GM19193 (cell line): Measurements from ENCODE around the gene MYL5.

ENCODE experiments used
- POLR2A ChIP-seq: IDR thresholded peaks from 4 replicates; pipeline ENCODE4 v1.6.1; 2011; ENCODE audit not compliant: insufficient read depth, insufficient read length; ENCODE audit errors: extremely low read depth

MYL5 gene

GRCh38 chr4:720111-720860 is 45.9 kb downstream of the MYL5 start:
- no peak for TF ChIP-seq POLR2A

DNA sequence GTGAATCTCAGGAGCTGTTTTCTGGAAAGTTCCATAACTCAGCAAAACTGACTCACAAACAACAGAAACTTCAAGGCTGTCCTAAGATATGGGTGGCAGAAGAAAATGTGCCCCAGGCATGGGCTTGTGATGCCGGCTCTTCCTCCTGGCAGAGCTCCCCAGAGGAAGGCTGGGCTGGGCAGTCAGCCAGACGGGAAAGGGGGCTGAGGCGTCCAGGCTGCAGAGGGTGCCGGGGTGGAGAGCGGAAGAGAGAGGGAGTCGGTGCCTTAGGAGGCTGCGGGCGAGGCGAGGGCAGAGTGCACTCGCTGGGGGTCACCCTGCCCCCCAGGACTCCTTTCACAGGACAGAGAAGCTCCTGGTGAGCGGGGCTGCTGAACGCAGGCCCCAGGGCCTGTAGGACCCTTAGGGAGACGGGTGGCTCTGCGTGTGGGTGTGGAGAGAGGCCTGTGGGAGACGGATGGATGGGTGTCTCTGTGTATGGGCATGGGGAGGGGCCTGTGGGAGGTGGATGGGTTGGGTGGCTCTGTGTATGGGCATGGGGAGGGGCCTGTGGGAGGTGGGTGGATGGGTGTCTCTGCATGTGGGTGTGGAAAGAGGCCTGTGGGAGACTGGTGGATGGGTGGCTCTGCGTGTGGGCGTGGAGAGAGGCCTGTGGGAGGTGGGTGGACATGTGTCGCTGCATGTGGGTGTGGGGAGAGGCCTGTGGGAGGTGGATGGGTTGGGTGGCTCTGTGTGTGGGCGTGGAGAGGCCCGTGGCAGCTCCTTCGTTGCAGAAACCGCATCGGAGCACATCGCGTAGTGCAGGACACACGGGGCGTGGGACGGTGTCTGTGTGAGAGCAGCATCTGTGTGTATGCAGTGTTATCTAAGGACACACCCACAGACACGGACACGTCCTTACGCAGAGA is 47.2 kb downstream of the MYL5 start:
- no peak for TF ChIP-seq POLR2A

DNA sequence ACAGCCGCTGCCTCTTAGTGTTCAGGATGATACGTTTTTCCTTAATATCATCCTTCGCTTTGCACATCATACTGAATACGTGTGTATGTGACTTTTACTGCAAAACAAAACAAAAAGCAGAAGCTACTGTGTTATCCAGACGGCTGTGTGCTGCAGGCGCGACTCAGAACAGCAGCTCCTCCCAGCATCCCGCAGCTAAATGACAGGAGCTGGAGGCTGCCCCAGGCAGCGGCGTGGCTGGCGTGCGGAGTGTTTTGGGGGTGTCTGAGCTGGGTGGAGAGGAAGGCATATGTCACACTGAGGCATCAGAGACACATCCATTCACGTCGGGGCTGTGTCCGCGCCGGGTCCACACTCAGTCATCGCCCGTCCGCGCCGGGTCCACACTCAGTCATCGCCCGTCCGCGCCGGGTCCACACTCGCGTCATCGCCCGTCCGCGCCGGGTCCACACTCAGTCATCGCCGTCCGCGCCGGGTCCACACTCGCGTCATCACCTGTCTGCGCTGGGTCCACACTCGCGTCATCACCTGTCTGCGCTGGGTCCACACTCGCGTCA is 47.9 kb downstream of the MYL5 start:
- no peak for TF ChIP-seq POLR2A

- TF ChIP-seq POLR2A, result no peak
These were observed 48.6 kb downstream of the MYL5 start for GRCh38 chr4:722851-723360.

DNA sequence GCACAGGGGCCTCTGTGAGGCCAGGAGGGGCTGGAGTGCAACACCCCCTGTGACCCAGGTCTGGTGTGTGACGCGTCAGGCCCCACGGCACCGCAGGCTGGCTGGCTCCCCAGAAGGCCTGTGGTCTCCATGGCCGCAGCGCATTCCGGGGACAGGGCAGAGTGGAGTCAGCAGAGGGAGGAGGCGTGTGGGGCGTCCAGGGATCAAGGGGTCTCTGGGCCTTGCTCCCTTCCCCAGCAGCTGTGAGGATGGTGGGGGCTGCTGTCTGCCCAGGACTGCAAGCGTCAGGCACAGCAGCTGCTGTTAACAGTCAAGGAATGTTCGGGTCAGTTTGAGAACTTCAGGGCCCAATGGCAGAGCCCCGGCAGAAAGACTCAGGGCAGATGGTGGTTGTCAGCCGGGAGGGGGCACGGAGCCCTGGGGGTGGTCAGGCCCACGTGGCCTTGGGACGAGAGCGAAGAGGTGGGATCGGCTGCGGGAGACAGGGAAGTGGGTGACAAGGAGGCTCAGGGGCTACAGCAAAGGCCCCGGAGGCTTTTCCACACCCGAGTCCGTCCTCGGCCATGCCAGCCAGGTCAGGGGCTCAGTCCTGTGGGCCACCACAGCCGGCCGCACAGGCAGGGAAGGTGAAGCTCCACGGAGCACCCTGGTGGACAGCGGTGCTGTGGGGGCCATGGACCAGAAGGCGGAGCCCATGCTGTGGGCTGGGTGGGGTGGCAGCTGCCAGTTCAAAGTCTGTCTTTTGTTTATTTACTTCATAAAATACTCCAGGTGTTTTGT is 49.6 kb downstream of the MYL5 start:
- no peak for TF ChIP-seq POLR2A

DNA sequence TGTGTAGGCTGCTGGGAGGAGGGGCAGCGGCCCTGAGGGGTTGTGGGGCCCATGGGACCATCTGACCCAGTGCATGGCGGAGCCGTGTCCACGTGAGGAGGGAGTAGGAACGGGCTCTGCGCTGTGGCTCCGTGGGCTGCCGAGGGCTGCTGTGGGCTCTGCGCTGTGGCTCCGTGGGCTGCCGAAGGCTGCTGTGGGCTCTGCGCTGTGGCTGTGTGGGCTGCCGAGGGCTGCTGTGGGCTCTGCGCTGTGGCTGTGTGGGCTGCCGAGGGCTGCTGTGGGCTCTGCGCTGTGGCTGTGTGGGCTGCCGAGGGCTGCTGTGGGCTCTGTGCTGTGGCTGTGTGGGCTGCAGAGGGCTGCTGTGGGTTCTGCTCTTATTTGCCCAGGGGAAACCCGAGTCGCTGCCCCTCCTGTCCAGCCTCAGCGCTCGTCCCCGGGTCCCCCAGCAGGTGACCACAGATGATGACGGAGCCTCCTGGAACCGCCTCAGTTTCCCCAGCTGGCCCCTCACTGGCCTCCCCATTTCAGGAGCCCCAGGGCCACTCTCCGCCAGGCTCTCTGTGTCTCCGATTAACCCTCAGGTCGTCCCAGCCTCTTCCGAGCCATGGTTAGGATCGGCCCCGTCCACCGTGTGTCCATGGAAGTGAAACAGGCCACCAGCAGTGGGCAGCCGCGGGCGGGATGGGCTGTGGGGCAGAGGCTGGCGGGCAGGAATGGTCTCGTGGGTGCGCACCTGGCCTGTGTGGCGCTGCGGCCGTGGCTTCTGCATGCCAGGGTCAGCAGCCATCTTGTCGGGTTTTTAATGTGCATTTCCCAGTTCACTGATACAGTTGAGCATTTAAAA is 51.3 kb downstream of the MYL5 start:
- TF ChIP-seq POLR2A, result no peak

- no peak for TF ChIP-seq POLR2A
These were observed 52.0 kb downstream of the MYL5 start for GRCh38 chr4:726235-726787.

DNA sequence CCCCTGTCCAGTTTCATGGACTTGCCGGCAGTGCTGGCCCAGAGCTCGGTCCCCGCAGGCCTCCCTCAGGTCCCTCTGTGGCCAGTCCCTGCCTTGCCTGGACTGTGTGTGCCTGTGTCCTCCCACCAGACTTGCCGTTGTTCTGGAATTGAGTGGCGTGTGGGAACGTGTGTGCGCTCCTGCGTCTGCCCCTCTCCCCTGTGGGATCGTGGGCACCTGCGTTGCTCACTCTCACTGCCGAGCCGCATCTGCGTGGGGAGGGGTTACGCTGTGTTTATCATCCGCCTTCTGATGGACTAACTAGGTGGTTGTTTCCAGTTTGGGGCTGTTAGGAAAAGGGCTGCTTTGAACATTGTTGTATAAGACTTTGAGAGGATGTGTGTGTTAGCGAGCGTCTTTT is 52.5 kb downstream of the MYL5 start:
- TF ChIP-seq POLR2A, result no peak

DNA sequence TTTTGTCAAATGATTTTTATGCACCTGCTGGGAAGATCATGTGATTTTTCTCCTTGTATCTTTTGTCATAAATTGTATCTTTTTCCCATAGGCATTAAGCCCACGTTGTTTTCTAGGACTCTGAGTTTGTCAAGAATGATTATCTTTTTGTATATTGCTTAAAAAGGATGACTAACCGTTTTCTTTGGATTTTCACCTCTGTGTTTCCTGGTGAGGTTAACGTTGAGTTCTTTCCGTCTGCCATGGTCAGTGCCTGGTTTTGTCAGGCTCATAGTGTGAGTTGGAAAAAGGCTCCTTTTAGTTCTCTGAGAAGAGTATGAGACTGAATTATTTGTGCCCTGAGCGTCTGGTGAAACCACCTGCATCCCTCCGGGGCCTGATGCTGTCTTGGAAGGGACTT is 53.2 kb downstream of the MYL5 start:
- TF ChIP-seq POLR2A, result no peak

GRCh38 chr4:729336-730315 is 55.3 kb downstream of the MYL5 start:
- no peak for TF ChIP-seq POLR2A

DNA sequence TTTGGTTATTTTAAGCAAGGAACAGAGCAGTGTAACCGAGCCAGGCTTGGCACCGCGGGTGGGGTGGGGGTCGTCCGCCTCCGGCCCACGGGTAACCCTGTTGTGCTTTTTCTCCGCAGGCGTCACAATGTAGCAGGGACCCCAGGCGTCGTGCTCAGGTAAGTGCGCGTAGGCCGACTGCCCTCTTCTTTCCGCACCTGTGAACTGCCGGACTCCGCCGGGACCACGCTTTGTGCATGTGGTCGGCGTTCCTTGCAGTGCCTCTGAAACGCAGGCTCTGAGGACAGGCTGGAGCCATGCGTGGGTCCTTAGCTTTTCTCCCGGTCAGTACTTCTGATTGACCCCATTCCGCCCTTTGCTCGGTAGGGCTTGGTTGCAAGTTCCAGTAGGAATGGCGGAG is 56.2 kb downstream of the MYL5 start:
- no peak for TF ChIP-seq POLR2A
